Panc1 (cell line): ENCODE results near the gene MAJIN. TPM values are rescaled to one million over a fixed set of nuclear protein-coding genes. Genes with fewer than 3 reads are reported as not detected.

ENCODE experiments used
- ATAC-seq: fragments of 200-7000 bp; cut with Tn5 transposase; 2 replicates; pipeline ENCODE4 v1.9.1; 2020; ENCODE audit warnings: mild to moderate bottlenecking, moderate library complexity
- BruUV-seq: library from RNA; stranded (reverse); fragments of 400-500 nt; replicated peaks from 2 replicates; lab custom pipeline; 2021; lab: Mats Ljungman, UMichigan
- CTCF ChIA-PET: fragments of 300-600 bp; sonication (Branson Sonifier 250); formaldehyde crosslinking; loops from one replicate; lab custom pipeline; 2022; ENCODE audit warnings: antibody characterized with exemption; lab: Charles Lee
- POLR2A ChIA-PET: fragments of 300-600 bp; sonication (Branson Sonifier 250); formaldehyde crosslinking; loops from one replicate; lab custom pipeline; 2022; ENCODE audit warnings: antibody characterized with exemption; lab: Charles Lee
- DNase-seq: peaks from one replicate; pipeline ENCODE4 v3.0.0-alpha.2; 2010; ENCODE audit warnings: low read depth, low spot score
- H3K27ac ChIP-seq: 2 replicates; pipeline ENCODE4 v1.5.1; 2011; ENCODE audit warnings: mild to moderate bottlenecking, low read length, inconsistent platforms
- H3K27me3 ChIP-seq: fragments of 200-500 bp; sonication (Bioruptor generic); 2 replicates; pipeline ENCODE4 v1.6.0; 2014; ENCODE audit warnings: low read length, inconsistent platforms; ENCODE audit not compliant: control insufficient read depth, insufficient read depth
- H3K36me3 ChIP-seq: fragments of 200-500 bp; sonication (Bioruptor generic); 2 replicates; pipeline ENCODE4 v1.5.1; 2014; ENCODE audit warnings: inconsistent platforms, mild to moderate bottlenecking, low read length, moderate library complexity; ENCODE audit not compliant: control insufficient read depth, insufficient read depth
- H3K4me1 ChIP-seq: 2 replicates; pipeline ENCODE4 v1.5.1; 2011; ENCODE audit warnings: inconsistent platforms, mild to moderate bottlenecking, low read length, moderate library complexity; ENCODE audit not compliant: control insufficient read depth, insufficient read depth
- H3K4me3 ChIP-seq, 2 experiments: 2 replicates each; pipeline ENCODE4 v1.5.1; 2011 to 2012; ENCODE audit warnings: low read depth in 2 of 2, low read length in 2 of 2, mild to moderate bottlenecking in 2 of 2, inconsistent platforms in 1 of 2, moderate library complexity in 1 of 2
- H3K9me3 ChIP-seq: fragments of 200-500 bp; sonication (Bioruptor generic); 2 replicates; pipeline ENCODE4 v1.5.1; 2014; ENCODE audit warnings: low read depth, mild to moderate bottlenecking, inconsistent platforms, low read length, moderate library complexity; ENCODE audit not compliant: control insufficient read depth, insufficient read depth
- POLR2AphosphoS5 ChIP-seq: IDR thresholded peaks from 2 replicates; pipeline ENCODE4 v1.6.1; 2012; ENCODE audit warnings: mild to moderate bottlenecking, low read depth, low read length, moderate library complexity
- SIN3A ChIP-seq: IDR thresholded peaks from 2 replicates; pipeline ENCODE4 v1.6.1; 2012; ENCODE audit warnings: low read depth, mild to moderate bottlenecking, low read length, moderate library complexity, borderline replicate concordance; ENCODE audit not compliant: insufficient read depth
- TCF7L2 ChIP-seq: IDR thresholded peaks from 2 replicates; pipeline ENCODE4 v1.6.1; 2011; ENCODE audit warnings: mild to moderate bottlenecking, low read depth, low read length, inconsistent platforms
- in situ Hi-C: cut with HindIII; loops from 2 replicates; pipeline ENCODE4 v1.10.0; 2016; ENCODE audit warnings: low sequenced_read_pairs, low pct_unique_long_range_greater_than_20kb
- intact Hi-C: fragments of 100-400 bp; cut with micrococcal nuclease; formaldehyde crosslinking; loops from one replicate; pipeline ENCODE4 v1.10.0; 2022; ENCODE audit not compliant: unreplicated experiment
- total RNA-seq: library from RNA; stranded (reverse); gene quantifications from one replicate; pipeline ENCODE4 v1.2.1, GENCODE V29; 2021; ENCODE audit not compliant: unreplicated experiment
- TF ChIP-seq, protein P1 (sequence below), 2 experiments: IDR thresholded peaks; 2 replicates each; pipeline ENCODE4 v1.6.1; 2011 to 2012; ENCODE audit warnings: low read depth in 2 of 2, control low read depth in 1 of 2, low read length in 1 of 2, mild to moderate bottlenecking in 1 of 2, moderate library complexity in 1 of 2; ENCODE audit not compliant: insufficient read depth in 1 of 2
- TF ChIP-seq, protein P2 (sequence below): fragments of 450-650 bp; IDR thresholded peaks from 2 replicates; pipeline ENCODE4 v1.5.1; 2017; ENCODE audit warnings: mild to moderate bottlenecking

MAJIN gene
- total RNA-seq, 1 experiment from 2014 or later, result not detected

DNA sequence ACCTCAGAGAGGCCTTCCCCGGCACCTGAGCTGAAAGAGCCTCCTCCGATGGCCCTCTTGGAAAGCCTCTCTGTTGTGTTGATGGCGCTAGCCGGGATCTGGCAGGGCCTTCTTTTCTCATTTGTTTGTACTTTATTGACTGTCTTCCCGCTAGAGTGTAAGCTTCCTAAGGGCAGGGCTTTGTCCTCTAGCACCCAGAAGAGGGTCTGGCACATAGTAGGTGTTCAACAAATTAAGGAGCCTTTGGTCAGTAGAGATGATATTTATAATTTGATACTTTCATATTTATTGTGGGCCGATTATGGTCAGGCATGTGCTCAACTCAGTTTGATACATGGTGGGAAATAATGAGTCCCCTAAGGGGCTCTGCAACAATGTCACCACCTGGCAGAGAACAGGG, 46.0 kb upstream of the MAJIN start:
- ATAC-seq, result no peak
- intact Hi-C loops, result no loop called here
- no peak for DNase-seq
- no peak for TF ChIP-seq TCF7L2
- TF ChIP-seq, protein P1, sequence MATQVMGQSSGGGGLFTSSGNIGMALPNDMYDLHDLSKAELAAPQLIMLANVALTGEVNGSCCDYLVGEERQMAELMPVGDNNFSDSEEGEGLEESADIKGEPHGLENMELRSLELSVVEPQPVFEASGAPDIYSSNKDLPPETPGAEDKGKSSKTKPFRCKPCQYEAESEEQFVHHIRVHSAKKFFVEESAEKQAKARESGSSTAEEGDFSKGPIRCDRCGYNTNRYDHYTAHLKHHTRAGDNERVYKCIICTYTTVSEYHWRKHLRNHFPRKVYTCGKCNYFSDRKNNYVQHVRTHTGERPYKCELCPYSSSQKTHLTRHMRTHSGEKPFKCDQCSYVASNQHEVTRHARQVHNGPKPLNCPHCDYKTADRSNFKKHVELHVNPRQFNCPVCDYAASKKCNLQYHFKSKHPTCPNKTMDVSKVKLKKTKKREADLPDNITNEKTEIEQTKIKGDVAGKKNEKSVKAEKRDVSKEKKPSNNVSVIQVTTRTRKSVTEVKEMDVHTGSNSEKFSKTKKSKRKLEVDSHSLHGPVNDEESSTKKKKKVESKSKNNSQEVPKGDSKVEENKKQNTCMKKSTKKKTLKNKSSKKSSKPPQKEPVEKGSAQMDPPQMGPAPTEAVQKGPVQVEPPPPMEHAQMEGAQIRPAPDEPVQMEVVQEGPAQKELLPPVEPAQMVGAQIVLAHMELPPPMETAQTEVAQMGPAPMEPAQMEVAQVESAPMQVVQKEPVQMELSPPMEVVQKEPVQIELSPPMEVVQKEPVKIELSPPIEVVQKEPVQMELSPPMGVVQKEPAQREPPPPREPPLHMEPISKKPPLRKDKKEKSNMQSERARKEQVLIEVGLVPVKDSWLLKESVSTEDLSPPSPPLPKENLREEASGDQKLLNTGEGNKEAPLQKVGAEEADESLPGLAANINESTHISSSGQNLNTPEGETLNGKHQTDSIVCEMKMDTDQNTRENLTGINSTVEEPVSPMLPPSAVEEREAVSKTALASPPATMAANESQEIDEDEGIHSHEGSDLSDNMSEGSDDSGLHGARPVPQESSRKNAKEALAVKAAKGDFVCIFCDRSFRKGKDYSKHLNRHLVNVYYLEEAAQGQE (IDR thresholded peaks at IDR 0.05; ENCODE audit: insufficient read depth in 1 of 2, low read depth in 2 of 2, low read length in 1 of 2), result no peak
- no peak for TF ChIP-seq SIN3A
- TF ChIP-seq, protein P2, sequence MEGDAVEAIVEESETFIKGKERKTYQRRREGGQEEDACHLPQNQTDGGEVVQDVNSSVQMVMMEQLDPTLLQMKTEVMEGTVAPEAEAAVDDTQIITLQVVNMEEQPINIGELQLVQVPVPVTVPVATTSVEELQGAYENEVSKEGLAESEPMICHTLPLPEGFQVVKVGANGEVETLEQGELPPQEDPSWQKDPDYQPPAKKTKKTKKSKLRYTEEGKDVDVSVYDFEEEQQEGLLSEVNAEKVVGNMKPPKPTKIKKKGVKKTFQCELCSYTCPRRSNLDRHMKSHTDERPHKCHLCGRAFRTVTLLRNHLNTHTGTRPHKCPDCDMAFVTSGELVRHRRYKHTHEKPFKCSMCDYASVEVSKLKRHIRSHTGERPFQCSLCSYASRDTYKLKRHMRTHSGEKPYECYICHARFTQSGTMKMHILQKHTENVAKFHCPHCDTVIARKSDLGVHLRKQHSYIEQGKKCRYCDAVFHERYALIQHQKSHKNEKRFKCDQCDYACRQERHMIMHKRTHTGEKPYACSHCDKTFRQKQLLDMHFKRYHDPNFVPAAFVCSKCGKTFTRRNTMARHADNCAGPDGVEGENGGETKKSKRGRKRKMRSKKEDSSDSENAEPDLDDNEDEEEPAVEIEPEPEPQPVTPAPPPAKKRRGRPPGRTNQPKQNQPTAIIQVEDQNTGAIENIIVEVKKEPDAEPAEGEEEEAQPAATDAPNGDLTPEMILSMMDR, result no peak
- no peak for TF ChIP-seq POLR2AphosphoS5
- in situ Hi-C loops, result no loop called here
- no peak overlapping the region for H3K4me3 ChIP-seq
- H3K27me3 ChIP-seq, result no peaks in the 10 kb centered on the region
- peaks cover 5% of the 10 kb centered on the region; the same call in 1 of the 2 replicates for H3K4me1 ChIP-seq
- CTCF ChIA-PET, result interaction anchor here (0.6 to 0.8 kb wide), 2 partner anchors 170 to 187 kb away, joined by 3 to 4 read pairs; no protein-coding TSS in a partner anchor
- BruUV-seq, result no TSS peak
- no peak overlapping the region for H3K27ac ChIP-seq
- no peaks in the 10 kb centered on the region for H3K36me3 ChIP-seq
- POLR2A ChIA-PET, result interaction anchor here (0.6 kb wide), 1 partner anchor 19 kb away, joined by 3 read pairs; no protein-coding TSS in a partner anchor
- no peaks in the 10 kb centered on the region for H3K9me3 ChIP-seq

DNA sequence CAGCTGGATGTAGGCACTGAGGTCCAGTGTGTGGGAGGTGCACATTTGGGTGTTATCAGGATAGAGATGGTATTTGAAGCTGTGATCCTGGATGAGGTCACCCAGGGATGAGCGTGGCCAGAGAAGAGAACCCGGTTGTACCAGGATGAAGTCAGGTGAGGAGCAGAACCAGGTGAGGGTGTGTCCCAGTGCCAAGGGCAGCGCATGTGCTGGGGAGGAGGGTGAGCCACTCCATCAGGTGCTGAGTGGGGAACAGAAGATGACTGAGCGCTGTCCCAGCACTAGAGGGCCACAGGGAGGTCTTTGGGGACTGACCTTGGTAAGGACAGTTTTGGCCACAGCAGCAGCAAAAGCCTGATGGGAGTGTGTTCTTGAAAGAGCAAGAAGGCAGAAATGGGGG, 44.8 kb upstream of the MAJIN start:
- no peak overlapping the region for H3K27ac ChIP-seq
- POLR2A ChIA-PET, result no interaction called here
- intact Hi-C loops, result no loop called here

More for the DNA sequence above, 44.8 kb upstream of the MAJIN start:
- BruUV-seq, result no TSS peak
- Histone ChIP-seq H3K36me3 (no peaks in the 10 kb centered on the region), H3K9me3 (no peaks in the 10 kb centered on the region), H3K27me3 (no peaks in the 10 kb centered on the region), H3K4me3 (no peak overlapping the region), H3K4me1 (peaks cover 7% of the 10 kb centered on the region; the same call in 1 of the 2 replicates)
- in situ Hi-C loops, result no loop called here
- TF ChIP-seq POLR2AphosphoS5 (no peak), SIN3A (no peak), TCF7L2 (no peak)
- TF ChIP-seq, protein P2, result no peak
- TF ChIP-seq, protein P1 (IDR thresholded peaks at IDR 0.05; ENCODE audit: insufficient read depth in 1 of 2, low read depth in 2 of 2, low read length in 1 of 2), result no peak
- CTCF ChIA-PET, result no interaction called here
- no peak for ATAC-seq
- DNase-seq, result no peak
